Measurements from ENCODE around the gene LINGO4.

- no peak for TF ChIP-seq TCF7L2 (IDR thresholded peaks at IDR 0.05; ENCODE audit: borderline replicate concordance, low read depth, low read length)
- TF ChIP-seq ZBTB8A (tag by site-specific recombination; IDR thresholded peaks at IDR 0.05), result no peak
- no peak for TF ChIP-seq ZNF660 (tag by site-specific recombination; IDR thresholded peaks at IDR 0.05)
- TF ChIP-seq CTCF (tag by site-specific recombination; IDR thresholded peaks at IDR 0.05), result no peak
- no peak for TF ChIP-seq REST (tag by site-specific recombination; IDR thresholded peaks at IDR 0.05)
- no peak for TF ChIP-seq ZNF121 (tag by site-specific recombination; IDR thresholded peaks at IDR 0.05)
- TF ChIP-seq ZNF24 (tag by site-specific recombination; IDR thresholded peaks at IDR 0.05), result no peak
- TF ChIP-seq, protein P1, sequence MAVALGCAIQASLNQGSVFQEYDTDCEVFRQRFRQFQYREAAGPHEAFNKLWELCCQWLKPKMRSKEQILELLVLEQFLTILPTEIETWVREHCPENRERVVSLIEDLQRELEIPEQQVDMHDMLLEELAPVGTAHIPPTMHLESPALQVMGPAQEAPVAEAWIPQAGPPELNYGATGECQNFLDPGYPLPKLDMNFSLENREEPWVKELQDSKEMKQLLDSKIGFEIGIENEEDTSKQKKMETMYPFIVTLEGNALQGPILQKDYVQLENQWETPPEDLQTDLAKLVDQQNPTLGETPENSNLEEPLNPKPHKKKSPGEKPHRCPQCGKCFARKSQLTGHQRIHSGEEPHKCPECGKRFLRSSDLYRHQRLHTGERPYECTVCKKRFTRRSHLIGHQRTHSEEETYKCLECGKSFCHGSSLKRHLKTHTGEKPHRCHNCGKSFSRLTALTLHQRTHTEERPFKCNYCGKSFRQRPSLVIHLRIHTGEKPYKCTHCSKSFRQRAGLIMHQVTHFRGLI (tag by site-specific recombination; IDR thresholded peaks at IDR 0.05), result no peak
- TF ChIP-seq ATF2 (tag by site-specific recombination; IDR thresholded peaks at IDR 0.05; ENCODE audit: low read depth), result no peak
- TF ChIP-seq MYNN (tag by site-specific recombination; IDR thresholded peaks at IDR 0.05; ENCODE audit: borderline replicate concordance), result no peak
- no peak for TF ChIP-seq ZNF341 (tag by site-specific recombination; IDR thresholded peaks at IDR 0.05; ENCODE audit: low read depth)
These were observed 20.8 kb upstream of the LINGO4 start for GRCh38 chr1:151825751-151826660.

Data from HEK293 (cell line).